ENCODE data around the gene GREB1. TPM values are rescaled to one million over a fixed set of nuclear protein-coding genes. Genes with fewer than 3 reads are reported as not detected.

The GREB1 gene
- total and polyA plus RNA-seq, 2 of the 4 experiments (the other 2 are of a cell fraction): 0.05 TPM; not detected in 1

- DNase-seq: no peak
- in situ Hi-C loops (cut with MboI; ENCODE audit: low sequenced_read_pairs): no loop called here
- CTCF ChIA-PET: no interaction called here
Observed at GRCh38 chr2:11616851-11617415, 83.1 kb downstream of the GREB1 start.

More at GRCh38 chr2:11616851-11617415, 83.1 kb downstream of the GREB1 start:
- no peaks in the 10 kb centered on the region for H3K9me3 ChIP-seq (ENCODE audit: control insufficient read depth, insufficient read depth, low read length)
- BruUV-seq (replicated peaks): no TSS peak
- no peaks in the 10 kb centered on the region for H4K20me1 ChIP-seq (ENCODE audit: insufficient read depth, low read length)
- H2AK9ac ChIP-seq (replicated peaks; ENCODE audit: low read depth, low read length, poor library complexity): no peak overlapping the region
- H2AK5ac ChIP-seq (ENCODE audit: low read depth, low read length): no peak overlapping the region
- no peak overlapping the region for H2BK120ac ChIP-seq (ENCODE audit: low read depth, low read length)
- no peak overlapping the region for H2BK20ac ChIP-seq (ENCODE audit: low read depth, low read length)
- no peak overlapping the region for H3K4me3 ChIP-seq (ENCODE audit: insufficient read depth, low read depth, low read length)
- H3K4me1 ChIP-seq (ENCODE audit: control insufficient read depth, insufficient read depth, low read length): peaks cover 3% of the 10 kb centered on the region; the same call in 1 of the 2 replicates
- WGBS, 2 experiments (ENCODE audit: extremely low coverage in 2 of 2, insufficient read length in 1 of 2): 86% methylated on average over 11 of the region's 19 CpGs; no CpG with 5 or more reads in 1 of the 2 experiments
- H3K18ac ChIP-seq (ENCODE audit: low read depth, low read length): no peak overlapping the region
- no peak overlapping the region for H3K27ac ChIP-seq (ENCODE audit: insufficient read depth, low read length)
- H2AFZ ChIP-seq (replicated peaks; ENCODE audit: low read length, poor library complexity): no peak overlapping the region
- no peak overlapping the region for H3K4ac ChIP-seq (ENCODE audit: low read depth, low read length)
- POLR2A ChIA-PET (ENCODE audit: unreplicated experiment): no interaction called here
- intact Hi-C loops (cut with micrococcal nuclease) (no loop called here), dilution Hi-C loops (cut with HindIII; ENCODE audit: low sequenced_read_pairs, unreplicated experiment) (no loop called here)
- no peak overlapping the region for H4K91ac ChIP-seq (ENCODE audit: insufficient read depth, low read depth, low read length)
- no peak overlapping the region for H3K56ac ChIP-seq (ENCODE audit: extremely low read depth, insufficient read depth, low read length)
- H3K14ac ChIP-seq (replicated peaks; ENCODE audit: low read depth, low read length): no peak overlapping the region
- H3K9me1 ChIP-seq (ENCODE audit: insufficient read depth, low read length): no peaks in the 10 kb centered on the region
- no peak overlapping the region for H3K23ac ChIP-seq (ENCODE audit: low read depth, low read length)
- no peak overlapping the region for H2BK5ac ChIP-seq (ENCODE audit: low read depth, low read length, poor library complexity, severe bottlenecking)
- TF ChIP-seq RCOR1 (IDR thresholded peaks at IDR 0.05; ENCODE audit: insufficient replicate concordance, low read length): no peak
- no peak for TF ChIP-seq RFX5 (IDR thresholded peaks at IDR 0.05; ENCODE audit: low read depth, low read length)
- TF ChIP-seq NFE2L2 (IDR thresholded peaks at IDR 0.05; ENCODE audit: low read depth, low read length): no peak
- TF ChIP-seq ELK1 (IDR thresholded peaks at IDR 0.05; ENCODE audit: borderline replicate concordance, low read depth, low read length): no peak
- TF ChIP-seq BHLHE40 (IDR thresholded peaks at IDR 0.05; ENCODE audit: low read depth, low read length): no peak
- no peak for ATAC-seq (ENCODE audit: low read depth)
- H3K4me2 ChIP-seq (ENCODE audit: low read depth, low read length): no peak overlapping the region
- H3K27me3 ChIP-seq (ENCODE audit: control insufficient read depth, insufficient read depth, low read length): peaks cover 28% of the 10 kb centered on the region
- no peaks in the 10 kb centered on the region for H3K79me1 ChIP-seq (ENCODE audit: low read depth in 1 of 2, low read length in 2 of 2)
- no peak overlapping the region for H4K8ac ChIP-seq (ENCODE audit: low read depth in 2 of 2, low read length in 2 of 2)
- no peak overlapping the region for H4K5ac ChIP-seq (ENCODE audit: low read depth, low read length)
- no peak overlapping the region for H2BK15ac ChIP-seq (ENCODE audit: low read depth, low read length)
- no peak overlapping the region for H3K9ac ChIP-seq (ENCODE audit: low read depth, low read length)
- H3K36me3 ChIP-seq (ENCODE audit: control insufficient read depth, insufficient read depth, low read length): no peaks in the 10 kb centered on the region

All from IMR-90 (cell line).